HuH-7.5 (cell line): ENCODE measurements around the gene SRPRB.
A peak's percentile ranks its signal among the peaks of the same experiment; 100 is the strongest.

ENCODE experiments used
- DNase-seq: peaks from one replicate; pipeline ENCODE4 v3.0.0; 2011; ENCODE audit warnings: low spot score

Gene SRPRB

DNA sequence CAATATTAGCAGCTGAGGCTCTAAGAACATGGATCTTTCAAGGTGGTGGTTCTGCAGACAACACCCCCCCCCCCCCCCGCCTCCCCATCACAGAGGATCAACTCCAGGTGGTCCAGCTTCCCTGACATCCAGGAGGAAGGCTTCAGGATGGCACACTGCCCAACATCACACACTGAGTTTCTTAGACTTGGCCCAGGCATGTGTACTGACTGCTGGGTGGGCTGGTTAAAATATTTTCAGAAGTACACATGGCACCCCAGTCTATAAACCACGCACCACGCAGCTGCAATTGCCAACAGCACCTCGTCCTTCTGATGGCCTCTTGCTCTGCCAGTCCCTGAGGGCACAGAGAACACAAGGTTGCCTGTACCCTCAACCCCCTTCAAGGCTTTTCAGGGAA lies 22.1 kb downstream of the SRPRB start:
- no peak for DNase-seq

DNA sequence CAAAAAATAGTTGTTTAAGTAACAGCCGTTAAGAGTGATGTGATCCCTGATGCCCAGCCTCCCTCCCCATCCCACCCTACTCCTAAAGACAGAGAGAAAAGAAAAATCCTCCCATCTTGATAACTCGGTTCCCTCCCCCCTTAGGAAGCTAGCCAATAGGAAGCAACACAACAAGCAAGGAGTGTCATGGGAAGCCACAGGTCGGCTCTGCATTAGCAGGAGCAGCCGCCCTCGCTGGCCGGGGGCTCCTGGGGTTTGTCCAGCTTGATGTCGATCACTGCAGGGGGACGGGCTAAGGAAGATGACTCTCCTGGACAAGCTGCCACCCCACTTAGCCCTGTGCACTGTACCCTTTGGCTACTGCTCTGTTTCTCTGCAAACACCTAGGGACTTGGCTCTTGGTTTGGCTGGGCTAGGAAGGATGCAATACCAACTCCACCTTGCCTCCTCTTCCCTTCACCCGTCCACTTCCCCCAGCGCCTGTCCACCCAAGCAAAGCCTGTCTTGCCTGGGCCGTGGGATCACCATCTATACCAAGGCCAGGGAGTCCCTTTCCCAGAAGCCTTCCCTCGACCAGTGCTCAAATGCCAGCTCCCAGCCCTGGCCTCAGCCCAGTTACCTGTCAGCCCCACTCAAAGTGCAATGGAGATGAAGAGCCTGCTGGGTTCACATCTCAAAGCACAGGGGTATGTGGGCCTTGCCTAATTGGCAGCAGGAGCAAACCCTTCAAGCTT lies 23.1 kb downstream of the SRPRB start:
- no peak for DNase-seq

DNA sequence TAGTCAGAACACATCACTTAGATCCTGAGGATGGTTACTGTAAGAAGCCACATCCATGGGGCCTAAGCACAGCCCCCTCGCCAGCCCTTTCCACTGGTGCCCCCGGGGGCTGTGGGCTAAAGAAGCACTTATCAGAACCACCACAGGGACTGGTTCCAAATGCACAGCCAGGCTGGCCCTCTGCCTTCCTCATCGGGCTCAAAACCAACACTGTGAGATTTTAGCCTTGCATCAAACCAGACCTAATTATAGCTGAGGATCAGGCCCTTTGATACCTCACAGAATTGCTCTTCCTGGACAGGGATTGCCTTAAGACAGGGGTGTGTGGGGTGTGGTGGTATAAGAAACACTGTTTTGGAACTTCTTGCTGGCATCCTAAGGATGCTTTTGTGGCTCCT lies 23.7 kb downstream of the SRPRB start:
- no peak for DNase-seq

DNA sequence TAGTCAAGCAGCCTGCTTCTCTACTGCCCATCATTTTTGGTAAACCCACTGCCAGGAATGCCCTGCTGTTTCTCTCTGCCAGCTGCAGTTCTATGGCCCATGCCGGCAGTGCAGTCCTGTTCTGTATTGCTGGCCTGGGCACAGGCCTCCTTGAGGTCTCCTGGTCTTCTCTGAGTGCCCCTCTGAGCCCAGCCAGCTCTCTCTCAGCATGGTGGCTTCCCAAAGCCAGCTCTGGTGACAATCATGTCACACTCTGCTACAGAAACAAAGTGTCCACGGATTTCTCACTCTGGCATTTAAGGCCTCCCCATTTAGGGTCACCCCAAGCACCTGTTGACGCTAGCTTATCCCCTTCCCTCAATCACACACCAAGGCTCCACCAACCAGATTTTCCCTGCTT lies 24.5 kb downstream of the SRPRB start:
- no peak for DNase-seq

DNA sequence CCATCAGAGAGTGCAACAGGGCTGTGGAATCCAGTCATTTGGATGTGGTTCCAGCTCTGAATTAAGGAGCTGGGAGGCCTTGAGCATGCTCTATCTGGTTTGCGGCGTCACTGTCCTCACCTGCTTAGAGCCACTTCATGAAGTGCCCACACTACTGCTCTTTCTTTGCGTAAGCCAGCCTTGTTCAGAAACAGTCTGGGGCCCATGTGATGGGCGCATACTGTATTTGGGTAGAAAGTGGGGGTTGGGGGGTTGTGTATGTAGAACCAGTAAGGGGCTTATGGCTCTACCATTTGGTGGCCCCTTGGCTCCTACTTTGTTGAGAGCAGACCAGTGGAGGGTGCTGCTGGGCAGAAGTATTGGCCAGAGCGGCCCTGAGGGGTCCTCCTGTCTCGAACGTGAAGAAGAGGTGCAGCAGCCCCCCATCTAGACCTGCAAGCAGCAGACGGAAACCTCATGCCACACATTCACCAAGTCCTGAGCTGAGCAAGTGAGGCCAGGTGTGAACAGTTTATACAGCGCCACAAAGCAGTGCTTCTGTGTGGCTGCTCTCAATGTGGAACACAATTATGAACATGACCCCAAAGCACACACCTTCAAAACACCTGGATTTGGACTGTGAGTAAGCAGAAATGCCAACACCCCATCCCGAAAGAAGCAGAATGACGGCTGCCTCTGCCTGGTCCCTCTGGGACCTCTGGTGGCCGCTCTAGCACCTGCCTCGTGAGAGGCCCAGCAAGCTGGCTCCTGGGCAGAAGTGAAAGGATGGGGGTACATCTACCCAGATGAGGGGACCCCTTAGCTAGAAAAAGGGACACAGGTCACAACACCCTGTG lies 26.6 kb downstream of the SRPRB start:
- DNase-seq, result peak; percentile 51

DNA sequence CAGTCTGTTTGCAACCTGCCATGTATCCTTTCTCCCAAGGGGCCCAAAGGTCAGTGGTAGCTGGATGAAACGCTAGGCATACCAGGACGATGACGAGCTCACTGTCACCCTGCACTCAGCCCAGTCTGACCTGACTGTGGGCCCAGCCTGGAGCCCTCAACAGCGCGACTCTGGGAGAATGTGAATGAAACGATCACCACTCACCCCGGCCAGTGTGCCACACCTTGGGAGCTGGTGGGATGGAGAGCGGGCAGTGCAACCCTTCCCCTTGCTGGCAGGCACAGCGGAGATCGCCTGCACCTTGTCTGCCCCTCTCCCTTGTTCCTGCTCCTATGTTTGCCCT lies 27.2 kb downstream of the SRPRB start:
- DNase-seq, result peak; percentile 32

DNA sequence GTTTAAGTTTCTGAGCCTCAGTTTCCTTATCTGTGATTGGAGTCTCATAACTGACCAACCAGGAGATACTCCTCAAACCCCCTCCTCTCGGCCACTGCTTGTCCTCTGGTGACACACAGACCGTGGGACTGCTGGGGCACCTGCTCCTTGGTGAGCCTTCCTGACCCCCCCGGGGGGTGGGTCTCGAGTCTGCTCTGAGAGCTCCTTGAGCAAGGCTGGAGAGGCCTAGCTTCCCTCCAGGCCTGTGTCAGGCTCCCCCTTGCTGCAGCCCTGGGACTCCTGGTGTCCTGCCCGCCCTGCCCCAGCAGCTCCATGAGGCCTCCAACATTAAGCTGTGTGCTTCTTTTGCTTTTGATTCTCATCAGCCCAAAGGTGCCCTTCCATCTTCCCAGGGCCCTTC lies 27.7 kb downstream of the SRPRB start:
- no peak for DNase-seq

DNA sequence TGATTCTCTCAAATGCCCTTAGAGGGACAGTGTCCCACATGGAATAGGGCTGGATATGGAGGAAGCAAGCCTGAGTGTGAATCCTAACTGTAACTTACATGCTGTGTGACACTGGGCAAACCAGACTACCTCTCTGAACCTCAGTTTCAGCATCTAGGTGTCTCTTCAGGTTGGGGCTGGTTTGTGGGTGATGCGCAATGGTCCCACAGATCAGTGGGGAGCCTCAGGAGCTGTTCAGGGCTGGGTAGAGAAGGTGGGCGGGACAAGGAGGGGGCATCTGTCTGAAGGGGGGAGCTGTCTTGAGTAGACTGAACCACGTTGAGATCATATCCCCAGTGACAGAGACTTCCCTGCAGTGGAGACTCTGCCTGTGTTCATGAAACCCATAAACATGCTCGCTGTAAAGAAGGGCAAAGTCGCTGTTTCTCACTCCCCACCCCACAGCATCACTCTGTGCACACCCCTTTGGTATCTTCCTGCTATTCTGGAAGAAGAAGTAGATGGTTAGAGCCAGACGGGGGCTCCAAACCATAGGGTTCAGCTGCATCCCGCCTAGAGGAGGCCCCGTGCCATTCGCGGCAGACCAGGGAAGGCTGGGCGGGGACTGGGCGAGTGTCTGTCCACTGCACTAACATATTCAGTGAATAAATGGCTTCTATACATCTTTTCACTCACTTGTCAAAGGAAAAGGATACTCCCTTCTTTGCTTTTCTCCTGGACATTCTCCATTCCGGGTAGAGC lies 28.4 kb downstream of the SRPRB start:
- DNase-seq, result no peak

DNA sequence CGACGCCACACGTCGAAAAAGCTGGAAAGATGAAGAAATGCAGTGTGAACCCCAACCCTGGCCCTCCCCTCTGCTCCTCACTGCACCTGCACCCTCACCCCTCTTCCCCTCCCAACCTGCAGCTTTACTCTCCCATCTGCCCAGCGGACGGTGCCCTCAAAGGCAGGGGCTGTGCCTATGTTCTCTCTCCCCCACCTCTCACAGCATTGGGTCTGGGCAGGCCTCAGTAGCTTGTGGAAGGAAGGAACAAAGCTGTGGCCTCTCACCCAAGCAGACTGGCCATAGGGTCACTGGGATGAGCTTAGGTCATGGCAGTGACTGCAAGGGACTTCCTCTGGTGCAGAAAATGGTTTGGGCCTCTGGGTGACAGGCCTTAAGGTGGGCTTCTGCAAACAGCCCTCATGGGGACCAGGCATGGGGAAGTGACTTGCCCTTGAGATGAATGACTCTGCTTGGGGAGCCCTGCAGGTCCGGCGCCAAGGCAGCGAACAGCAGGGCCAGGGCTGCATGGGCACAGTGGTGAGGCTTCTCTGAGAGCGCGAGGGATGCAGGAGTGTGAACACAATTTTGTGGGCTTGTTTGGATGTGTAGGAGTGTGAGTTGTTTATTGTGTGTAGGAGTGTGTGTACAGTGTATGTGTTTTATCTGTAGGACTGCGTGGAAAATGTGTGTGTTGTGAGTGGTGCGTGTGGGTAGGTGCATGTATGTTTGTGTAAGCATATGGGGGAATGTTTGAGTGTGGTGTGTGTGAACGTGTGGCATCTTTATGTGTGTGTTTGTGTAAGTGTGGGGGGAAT lies 29.2 kb downstream of the SRPRB start:
- DNase-seq, result no peak

DNA sequence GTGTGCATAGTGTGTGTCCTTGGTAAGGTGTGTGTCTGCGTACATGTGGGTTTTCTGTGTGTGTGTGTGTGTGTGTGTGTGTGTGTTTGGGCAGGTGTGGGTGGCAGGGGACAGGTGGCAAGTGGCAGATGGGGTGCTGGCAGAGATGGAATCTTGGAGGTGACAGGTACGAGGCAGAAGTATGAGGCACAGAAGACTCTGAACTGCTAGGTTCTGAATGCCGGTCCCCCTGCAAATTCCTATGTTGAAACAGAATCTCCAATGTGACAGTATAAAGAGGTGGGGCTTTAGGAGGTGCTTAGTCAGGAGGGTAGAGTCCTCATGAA lies 29.8 kb downstream of the SRPRB start:
- DNase-seq, result no peak

DNA sequence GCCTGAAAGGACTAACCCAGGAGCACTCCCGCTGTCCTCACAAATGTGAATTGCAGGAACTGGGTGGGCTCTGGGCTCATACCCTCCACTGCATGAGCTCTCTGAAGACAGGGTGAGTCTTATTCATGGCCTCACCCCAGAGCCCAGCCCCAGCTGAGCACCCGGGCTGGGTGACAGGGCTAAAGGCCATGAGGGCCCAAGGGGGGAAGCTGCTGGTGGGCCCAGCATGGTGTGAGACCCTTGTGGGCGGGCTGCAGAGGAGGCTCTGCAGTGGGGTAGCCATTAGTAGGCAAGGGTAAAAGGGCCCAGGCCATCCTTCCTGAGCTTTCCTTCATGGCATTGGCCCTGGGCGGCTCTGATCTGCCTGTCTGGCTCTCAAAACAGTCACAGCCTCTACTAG lies 30.3 kb downstream of the SRPRB start:
- no peak for DNase-seq

DNA sequence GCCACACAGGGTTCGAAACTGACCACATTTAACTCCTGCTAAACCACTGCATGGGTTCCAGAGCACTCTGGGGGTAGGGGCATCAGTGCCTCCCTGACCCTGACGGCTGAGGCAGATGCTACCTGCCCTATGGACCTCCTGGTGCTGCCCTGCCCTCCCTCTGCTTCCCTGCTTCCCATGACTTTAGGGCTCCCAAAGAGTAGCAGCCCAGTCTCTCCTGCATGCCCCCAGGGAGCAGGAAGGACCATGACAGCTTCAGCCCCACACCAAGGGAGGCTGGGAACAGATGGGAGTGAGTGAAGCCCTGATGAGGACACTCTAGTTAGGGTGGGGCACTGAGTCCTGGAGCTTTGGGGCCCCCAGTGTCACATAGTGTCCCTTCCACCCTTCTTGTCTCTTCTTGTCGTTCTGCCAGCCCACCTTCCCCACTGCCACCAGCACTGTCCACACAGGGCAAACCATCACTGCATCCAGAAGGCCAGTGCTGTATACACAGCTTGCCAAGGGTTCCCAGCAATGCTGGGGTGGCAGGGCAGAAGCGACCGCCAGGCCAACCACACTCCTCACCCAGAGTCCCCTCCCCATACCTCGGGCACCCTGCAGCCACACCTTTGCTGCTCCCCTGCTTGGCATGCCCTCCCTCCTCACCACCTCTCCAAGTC lies 31.0 kb downstream of the SRPRB start:
- DNase-seq, result no peak

DNA sequence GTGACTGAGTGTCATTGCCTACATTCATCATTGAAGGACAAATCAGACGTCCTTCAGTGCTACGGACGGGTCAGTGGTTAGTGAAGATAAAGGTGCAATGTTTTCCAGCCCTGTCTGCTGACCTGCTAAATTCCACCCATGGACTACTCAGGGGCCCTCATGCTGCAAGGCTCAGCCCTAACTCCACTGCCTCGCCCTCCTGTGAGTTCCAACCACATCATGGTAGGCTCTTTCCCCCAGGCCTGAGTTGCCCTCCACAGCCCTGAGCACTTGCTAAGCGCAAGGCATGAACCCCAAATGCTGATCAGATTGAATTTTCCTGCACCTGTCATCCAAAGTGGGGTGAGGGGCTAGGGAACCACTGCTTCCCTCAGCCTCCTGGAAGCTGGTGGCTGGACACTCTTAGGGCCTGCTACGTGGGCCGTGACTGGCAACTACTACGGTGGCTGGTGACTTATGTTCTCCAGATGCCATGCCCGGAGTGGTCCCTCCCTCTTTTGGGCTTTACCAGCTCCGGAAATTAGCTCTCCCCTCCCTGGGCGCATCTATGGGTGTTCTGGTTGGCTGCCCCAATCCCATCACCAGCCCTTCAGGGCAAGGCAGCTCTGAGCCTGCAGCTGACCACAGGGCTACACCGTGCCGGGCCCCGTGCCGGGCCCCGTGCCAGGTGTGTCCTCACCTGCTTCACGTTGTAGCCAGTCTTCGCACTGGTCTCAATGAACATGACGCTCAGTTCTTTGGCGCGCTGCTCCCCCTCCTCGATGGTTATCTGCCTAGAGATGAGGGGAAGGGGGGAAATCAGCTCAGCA lies 32.1 kb downstream of the SRPRB start:
- no peak for DNase-seq

DNA sequence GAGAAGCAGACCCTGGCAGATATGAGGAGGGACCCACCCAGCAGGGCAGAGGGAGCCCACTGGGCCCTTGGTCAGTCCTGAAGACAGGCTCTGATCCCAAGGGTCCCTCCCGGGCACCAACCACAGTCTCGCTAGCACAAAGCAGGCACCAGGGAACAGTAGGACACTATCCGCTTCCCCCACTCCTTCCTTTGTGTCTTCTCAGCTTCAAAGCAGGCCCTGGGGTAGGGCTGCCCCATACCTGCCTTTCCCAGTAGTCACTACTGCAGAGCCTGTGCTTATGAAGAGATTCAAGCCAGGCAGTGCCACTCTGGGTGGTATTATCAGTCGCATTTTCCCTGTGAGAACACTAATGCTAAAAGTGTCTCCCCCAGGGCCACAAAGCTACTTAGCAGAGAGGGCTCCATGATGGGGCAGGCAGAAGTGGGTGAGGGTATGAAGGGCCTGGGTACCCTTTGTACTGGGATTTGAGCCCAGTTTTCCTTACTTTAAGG lies 32.7 kb downstream of the SRPRB start:
- no peak for DNase-seq

DNA sequence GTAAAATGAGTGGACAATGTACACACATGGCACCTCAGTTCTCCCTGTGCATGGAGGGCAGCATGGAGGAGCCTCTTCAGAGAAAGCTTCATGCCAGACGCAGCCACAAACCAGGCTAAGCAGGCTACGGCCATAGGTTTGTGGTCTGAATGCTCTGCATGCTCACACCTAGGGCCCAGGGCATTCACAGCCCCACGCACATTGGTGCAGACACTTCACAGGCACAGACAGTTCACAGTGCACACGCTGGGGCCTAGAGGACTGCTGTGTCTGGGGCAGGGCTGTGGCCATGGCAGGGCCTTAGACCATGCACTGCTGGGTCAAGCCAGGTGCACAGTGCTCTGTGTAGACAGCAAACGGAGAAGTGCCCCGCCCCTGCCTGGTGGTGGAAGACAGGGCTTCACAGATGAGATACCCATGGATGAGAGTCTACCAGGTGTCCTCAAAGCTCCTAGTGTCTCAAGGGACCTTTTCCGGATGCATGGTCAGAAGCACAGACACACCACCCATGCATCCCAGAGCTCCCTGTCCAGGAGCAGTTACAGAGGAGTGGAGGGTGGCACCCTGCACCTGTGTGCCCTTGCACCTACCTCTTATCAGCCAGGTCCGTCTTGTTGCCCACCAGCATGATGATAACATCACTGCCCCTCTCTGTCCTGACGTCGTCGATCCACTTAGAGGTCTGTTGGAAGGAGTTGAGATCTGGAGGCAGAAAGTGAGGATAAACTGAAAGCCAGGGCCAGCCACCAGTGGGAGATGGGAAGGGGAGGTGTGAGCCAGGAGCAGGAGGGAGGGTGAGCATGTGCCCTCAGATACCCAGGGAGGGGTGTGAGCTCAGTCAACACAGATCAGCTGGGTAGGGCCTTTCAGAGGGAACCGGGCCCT lies 33.5 kb downstream of the SRPRB start:
- DNase-seq, result no peak

DNA sequence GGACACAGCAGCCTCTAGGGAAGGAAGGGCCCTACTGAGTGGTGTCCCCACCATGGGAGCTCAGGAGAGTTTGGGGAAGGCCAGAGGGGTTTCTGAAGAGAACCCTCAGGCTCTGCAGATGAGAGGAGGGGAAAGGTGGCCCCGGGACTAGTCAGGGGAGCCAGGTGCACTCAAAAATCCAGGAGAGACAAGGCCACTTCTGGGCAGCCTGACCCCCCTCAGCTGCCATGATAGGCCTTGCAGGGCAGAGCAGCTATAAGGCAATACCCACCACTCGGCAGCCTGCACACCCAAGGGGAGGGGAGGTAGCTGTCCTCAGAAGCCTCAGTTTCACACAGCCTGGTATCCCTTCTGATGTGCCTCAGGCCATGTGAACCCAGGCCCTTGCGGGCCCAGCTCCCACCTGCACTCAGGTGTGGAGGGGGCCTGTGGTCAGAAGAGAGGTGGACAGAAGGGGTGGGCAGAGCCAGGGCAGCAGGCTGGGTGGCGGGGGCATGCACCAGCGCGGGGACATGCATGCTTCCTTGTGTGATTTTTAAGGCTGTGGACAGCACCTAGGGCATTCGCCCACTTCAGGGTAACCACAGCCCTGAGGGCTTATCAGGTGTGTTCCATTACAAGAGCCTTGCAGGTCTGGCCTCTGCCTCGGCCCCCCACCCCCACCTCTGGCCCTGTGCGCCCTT lies 34.6 kb downstream of the SRPRB start:
- DNase-seq, result no peak

DNA sequence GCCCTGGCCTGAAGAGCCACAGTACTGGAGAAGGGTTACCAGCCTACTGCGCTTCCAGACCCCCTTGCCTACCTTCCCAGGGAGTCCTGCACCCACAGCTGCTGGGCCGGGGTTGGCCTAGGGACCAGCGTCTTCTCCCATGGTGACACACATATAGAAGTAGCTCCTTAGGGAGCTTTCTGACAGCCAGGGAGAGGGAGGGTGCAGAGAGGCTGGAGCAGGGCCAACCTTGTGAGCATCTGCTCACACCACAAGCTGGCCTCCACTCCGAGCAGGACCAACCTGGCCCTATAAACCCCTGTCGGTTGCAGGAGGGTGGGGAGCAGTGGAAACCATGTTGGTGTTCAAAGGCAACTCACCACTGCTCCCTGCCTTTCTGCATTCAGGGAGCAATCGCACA lies 35.2 kb downstream of the SRPRB start:
- DNase-seq, result no peak

DNA sequence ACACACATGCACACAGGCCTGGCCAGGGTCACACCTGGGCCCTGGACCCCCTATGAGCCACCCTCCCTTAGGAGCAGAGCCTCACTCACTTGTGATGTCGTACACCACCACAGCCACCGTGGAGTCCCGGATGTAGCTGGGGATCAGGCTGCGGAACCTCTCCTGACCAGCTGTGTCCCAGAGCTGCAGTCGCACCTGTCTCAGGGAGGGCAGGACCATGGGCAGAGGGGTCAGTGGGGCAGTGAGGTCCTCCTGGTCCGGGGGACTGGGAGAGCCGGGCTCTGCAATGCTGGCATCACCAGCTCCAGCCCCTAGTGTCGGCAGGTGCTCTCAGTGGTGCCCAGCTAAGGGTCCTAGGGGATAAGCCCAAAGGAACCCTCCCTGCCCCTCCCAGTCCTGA lies 35.6 kb downstream of the SRPRB start:
- DNase-seq, result no peak

DNA sequence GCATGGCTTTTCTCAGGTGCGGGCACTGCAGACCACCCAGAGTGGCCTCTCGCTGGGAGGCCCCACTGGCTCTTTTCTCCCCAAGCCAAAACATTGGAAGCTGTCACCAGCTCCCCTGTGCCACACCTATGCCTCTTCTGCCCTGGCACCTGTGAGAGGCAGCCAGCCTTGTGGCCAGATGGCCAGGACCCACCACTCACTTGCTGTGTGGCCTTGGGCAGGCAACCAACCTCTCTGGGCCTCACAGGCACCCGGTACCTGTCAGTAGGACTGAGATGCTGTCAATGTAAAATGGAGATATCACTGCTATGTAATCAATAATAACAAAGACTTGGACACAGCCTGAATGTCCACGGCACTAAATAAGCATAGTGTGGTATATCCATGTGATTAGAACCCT lies 36.5 kb downstream of the SRPRB start:
- DNase-seq, result no peak
